Kidney capillary endothelial cell (primary cell): ENCODE results near the gene FCGR1A.
"Not testable (repeated sequence)": the region's sequence is repeated elsewhere in the genome, so short reads cannot be mapped to it uniquely, and the experiment has no call there.

Experiments used
- DNase-seq: peaks from one replicate; pipeline ENCODE4 v3.0.0-alpha.2; 2018; ENCODE audit warnings: low spot score

The FCGR1A gene

DNA sequence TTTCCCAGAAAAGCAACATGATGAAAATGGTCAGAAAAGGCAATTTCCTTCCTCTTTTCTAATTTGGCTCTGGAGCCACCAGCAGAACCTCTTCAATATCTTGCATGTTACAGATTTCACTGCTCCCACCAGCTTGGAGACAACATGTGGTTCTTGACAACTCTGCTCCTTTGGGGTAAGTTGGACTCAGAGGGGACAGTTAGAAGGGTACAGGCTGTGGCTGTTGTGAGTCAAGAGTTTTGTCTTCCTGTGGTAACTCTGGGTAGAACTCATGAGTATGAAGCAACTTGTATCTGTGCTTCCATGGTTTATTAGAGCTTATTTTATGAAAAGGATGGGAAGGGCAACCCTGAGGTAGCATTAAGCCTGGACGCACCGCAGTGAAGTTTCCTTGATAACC, at the start of gene FCGR1A:
Gene FCGR1A, plus strand, starts transcription at position 95 of the 400 bp plus-strand sequence. Its CDS starts 50 bp downstream, at position 145.
- not testable (repeated sequence) for DNase-seq

GRCh38 chr1:149732781-149733180, 49.7 kb upstream of the FCGR1A start:
- DNase-seq: not testable (repeated sequence)

- not testable (repeated sequence) for DNase-seq
Observed at GRCh38 chr1:149734692-149735091, 47.8 kb upstream of the FCGR1A start.

GRCh38 chr1:149740148-149740581, 42.3 kb upstream of the FCGR1A start:
- not testable (repeated sequence) for DNase-seq

DNA sequence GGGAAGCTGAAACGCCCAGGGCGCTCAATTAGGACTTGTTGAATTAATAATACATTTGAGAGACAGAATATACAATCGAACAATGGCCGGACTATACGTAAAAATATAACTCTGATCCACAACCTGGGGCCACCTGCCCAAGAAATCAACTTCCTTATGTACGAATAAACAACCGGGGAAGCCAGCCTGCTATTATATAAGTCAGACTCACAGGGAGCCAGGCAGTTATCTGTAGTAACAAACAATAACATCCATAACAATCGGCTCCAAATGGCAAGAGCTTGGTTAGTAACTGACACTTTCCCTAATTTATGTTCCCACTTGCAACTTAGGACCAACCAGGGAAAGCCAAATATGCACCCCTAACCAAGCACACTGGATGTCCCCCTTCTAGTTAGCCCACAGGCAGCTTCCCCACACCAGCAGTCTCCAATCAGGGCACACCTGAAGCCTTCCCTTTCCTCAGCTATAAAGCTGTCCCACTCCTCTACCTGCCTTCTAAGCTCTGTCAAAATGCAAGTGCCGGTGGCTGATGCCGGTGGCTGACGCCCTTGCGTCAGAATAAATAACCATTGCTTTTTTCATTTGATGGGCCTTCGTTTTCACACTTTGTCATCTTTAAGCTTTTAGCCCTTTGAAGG, 41.8 kb upstream of the FCGR1A start:
- not testable (repeated sequence) for DNase-seq

GRCh38 chr1:149741914-149742313, 40.6 kb upstream of the FCGR1A start:
- DNase-seq: not testable (repeated sequence)

- DNase-seq: not testable (repeated sequence)
Observed at GRCh38 chr1:149746463-149747356, 35.8 kb upstream of the FCGR1A start.

GRCh38 chr1:149747359-149748143, 34.9 kb upstream of the FCGR1A start:
- DNase-seq: not testable (repeated sequence)

DNA sequence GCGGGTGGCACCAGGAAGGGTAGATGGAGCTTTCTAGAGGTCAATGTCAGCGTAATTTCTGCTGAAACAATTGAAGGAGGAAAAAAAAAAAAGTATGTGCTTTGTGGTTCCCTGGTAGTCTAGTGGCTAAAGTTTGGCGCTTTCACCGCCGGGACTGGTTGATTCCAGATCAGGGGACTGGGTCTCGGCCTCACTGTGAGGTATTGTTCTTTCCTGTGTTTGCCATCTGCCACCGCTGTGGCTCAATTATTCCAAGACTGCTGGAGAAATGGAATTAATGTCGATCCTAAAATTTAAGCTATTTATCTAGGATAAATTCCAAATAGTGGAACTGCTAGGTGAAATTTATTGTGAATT, 34.4 kb upstream of the FCGR1A start:
- not testable (repeated sequence) for DNase-seq

GRCh38 chr1:149750562-149750961, 31.9 kb upstream of the FCGR1A start:
- DNase-seq: not testable (repeated sequence)

DNA sequence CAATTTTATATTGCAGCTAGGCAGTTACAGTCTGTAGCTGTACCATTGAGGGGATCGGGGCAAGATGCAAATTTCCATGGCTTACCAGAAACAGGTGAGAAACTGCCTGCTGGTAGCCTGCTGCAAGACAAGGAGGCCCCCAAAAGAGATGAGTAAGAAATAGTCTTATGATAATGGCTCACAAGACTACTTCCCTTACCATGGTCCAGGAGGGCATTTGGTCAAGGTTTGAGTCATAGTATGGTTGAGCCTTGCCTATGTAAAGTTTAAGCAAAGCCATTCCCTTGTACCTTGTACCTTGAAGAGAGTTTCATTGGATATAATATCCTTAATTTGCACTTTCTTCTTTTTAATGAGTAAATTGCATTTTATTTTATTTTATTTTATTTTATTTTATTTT, 30.3 kb upstream of the FCGR1A start:
- DNase-seq: not testable (repeated sequence)

- not testable (repeated sequence) for DNase-seq
Observed at GRCh38 chr1:149753466-149753865, 29.0 kb upstream of the FCGR1A start.

- not testable (repeated sequence) for DNase-seq
Observed at GRCh38 chr1:149755294-149755693, 27.2 kb upstream of the FCGR1A start.

DNA sequence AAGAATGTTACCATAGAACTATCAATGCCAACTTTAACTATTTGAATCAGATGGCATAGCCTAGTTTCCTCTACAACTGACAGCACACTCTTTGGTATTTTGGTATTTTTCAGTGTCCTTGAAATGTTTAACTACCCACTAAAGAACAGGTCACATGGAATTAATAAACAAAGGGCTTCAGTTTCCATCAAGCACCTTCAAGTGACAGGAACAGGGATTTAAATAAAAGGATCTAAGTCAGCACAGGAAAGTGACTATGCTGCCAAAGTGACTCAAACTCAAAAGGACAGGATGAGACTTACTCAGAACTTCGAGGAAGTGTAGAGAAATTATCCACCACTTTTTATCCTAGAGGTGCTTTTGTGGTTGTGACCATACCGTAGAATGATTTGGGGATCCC, 20.2 kb upstream of the FCGR1A start:
- DNase-seq: peak; percentile 36

DNA sequence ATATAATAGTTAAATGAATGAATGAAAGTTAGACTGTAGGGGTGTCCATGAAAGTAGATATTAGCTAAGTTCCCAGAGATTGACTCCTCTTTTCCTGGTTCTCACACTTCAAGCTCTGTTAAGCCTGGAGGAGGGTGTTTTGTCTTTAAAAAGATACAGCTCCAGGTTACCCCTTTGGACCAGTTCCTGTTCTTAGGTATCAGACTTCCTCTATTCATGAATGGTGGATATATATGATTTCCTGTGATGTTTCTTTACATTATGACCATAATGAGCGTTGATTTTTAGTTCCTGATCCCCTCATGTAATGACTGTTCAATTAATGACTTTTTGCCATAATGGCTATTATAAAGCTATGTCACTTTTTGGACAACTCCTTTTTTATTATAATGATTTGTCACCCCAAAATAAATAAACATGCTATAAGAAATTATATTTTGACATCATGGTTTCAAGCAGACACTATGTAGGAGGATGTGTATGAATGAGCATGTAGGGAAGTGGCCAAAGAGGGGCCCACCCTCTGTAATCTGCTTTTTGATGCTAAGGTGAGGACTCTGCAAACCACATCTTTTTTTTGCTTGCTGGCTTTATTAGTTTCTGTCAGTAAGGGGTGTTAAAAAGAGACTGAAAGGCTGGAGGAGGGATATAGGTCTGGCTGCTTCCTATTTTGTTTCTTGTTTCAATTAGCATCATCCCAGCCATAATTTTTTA, 18.2 kb upstream of the FCGR1A start:
- not testable (repeated sequence) for DNase-seq

- not testable (repeated sequence) for DNase-seq
Observed at GRCh38 chr1:149766241-149766640, 16.3 kb upstream of the FCGR1A start.

- not testable (repeated sequence) for DNase-seq
Observed at GRCh38 chr1:149769216-149769615, 13.3 kb upstream of the FCGR1A start.

- not testable (repeated sequence) for DNase-seq
Observed at GRCh38 chr1:149770661-149771060, 11.8 kb upstream of the FCGR1A start.

DNA sequence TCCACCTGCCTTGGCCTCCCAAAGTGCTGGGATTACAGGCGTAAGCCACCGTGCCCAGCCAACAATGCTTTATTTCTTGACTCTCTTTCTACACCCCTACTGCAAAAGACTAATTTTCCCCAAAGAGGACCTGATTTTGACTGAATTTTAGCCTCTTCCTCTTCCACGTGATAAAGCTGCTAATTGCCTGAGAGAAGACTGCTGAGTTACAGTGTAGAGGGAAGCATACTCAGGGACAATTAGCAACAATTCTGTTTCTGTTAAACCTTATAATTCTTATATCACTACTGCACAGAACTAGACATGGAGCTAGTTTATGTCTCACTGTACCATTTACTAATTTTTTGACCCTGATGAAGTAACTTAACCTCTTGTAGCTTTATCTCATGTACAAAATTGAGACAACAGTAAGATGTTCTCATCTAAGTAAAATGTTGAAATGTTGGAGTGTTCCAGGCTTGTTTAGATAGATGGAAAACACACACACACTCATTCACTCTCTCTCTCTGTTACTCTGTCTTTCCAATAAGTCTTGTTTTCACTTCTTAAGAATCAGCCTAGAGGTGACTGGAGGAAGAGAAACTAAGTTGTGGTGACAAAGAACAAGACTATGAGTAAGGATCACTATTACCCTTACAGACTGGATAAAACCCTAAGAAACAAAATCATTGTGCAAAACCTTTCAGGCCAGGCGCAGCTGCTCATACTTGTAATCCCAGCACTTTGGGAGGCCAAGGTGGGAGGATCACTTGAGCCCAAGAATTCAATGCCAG, 10.7 kb upstream of the FCGR1A start:
- DNase-seq: not testable (repeated sequence)

DNA sequence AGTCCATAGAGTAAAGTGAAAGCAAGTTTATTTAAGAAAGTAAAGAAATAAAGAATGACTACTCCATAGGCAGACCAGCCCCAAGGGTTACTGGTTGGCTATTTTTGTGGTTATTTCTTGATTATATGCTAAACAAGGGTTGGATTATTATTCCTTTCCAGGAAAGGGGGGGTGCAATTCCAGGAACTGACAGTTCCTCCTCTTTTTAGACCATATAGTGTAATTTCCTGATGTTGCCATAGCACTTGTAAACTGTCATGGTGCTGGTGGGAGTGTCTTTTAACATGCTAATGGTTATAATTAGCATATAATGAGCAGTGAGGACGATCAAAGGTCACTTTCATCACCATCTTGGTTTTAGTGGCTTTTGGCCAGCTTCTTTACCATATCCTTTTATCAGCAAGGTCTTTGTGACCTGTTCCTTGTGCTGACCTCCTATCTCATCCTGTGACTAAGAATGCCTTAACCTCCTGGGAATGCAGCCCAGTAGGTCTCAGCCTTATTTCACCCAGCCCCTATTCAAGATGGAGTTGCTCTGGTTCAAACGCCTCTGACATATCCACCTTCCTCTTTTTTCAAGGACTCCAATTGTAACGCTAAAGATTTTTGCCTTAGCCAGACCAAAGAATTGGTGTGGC, 6.9 kb upstream of the FCGR1A start:
- DNase-seq: not testable (repeated sequence)
